Activated B cell treated with CpG ODN at 0.5 μM for 24 hours (primary cell): Measurements from ENCODE around the gene IGF1R. TPM values are rescaled to one million over a fixed set of nuclear protein-coding genes. Genes with fewer than 3 reads are reported as not detected.

Experiments used
- ATAC-seq: fragments of 200-7000 bp; cut with Tn5 transposase; one replicate; pipeline ENCODE4 v1.10.0; 2021; ENCODE audit warnings: low read depth, mild to moderate bottlenecking, moderate library complexity
- CTCF ChIA-PET: fragments of 350-600 bp; sonication (Branson Sonifier 250); formaldehyde crosslinking; loops from one replicate; lab custom pipeline; 2021; ENCODE audit warnings: antibody characterized with exemption; lab: Charles Lee
- POLR2A ChIA-PET: fragments of 350-600 bp; sonication (Branson Sonifier 250); formaldehyde crosslinking; loops from one replicate; lab custom pipeline; 2021; ENCODE audit warnings: antibody characterized with exemption; lab: Charles Lee
- DNase-seq: peaks from one replicate; pipeline ENCODE4 v3.0.0; 2022
- H3K27ac Mint-ChIP-seq: one replicate; pipeline ENCODE4 v1.8.0; 2020; ENCODE audit warnings: mixed read lengths
- H3K27me3 Mint-ChIP-seq: one replicate; pipeline ENCODE4 v1.8.0; 2021; ENCODE audit warnings: mixed read lengths
- H3K36me3 Mint-ChIP-seq: one replicate; pipeline ENCODE4 v1.8.0; 2021; ENCODE audit warnings: low read depth, mixed read lengths
- H3K4me1 Mint-ChIP-seq: one replicate; pipeline ENCODE4 v1.8.0; 2021; ENCODE audit warnings: mixed read lengths
- H3K4me3 Mint-ChIP-seq: one replicate; pipeline ENCODE4 v1.8.0; 2020; ENCODE audit warnings: mild to moderate bottlenecking, mixed read lengths
- H3K9me3 Mint-ChIP-seq: one replicate; pipeline ENCODE4 v1.8.0; 2020; ENCODE audit warnings: mixed read lengths
- CTCF ChIP-seq: fragments of 200-600 bp; IDR thresholded peaks from one replicate; pipeline ENCODE4 v1.8.0; 2022; ENCODE audit warnings: antibody characterized with exemption, mild to moderate bottlenecking
- intact Hi-C: fragments of 100-400 bp; cut with micrococcal nuclease; formaldehyde crosslinking; loops from one replicate; pipeline ENCODE4 v1.15.1; 2024
- total RNA-seq: library from RNA; stranded (reverse); gene quantifications from 2 replicates; pipeline ENCODE4 v1.2.3, GENCODE V29; 2022

Gene IGF1R
- total RNA-seq, 1 donor from 2014 or later, result 6.7 TPM

- intact Hi-C loops, result no loop called here
- H3K4me3 Mint-ChIP-seq, result no peak overlapping the region
- DNase-seq (no peak), ATAC-seq (no peak)
- TF ChIP-seq CTCF, result no peak
- no peaks in the 10 kb centered on the region for H3K9me3 Mint-ChIP-seq
- ChIA-PET CTCF (interaction anchor here (1.7 kb wide), 1 partner anchor 109 kb away, joined by 4 read pairs; no protein-coding TSS in a partner anchor), POLR2A (no interaction called here)
- peaks cover 15% of the 10 kb centered on the region for H3K27me3 Mint-ChIP-seq
- H3K27ac Mint-ChIP-seq, result no peak overlapping the region
- no peaks in the 10 kb centered on the region for H3K36me3 Mint-ChIP-seq
- H3K4me1 Mint-ChIP-seq, result peaks cover 19% of the 10 kb centered on the region
These were observed 124.6 kb downstream of the IGF1R start for GRCh38 chr15:98772895-98773294.

GRCh38 chr15:98773616-98774015 is 125.3 kb downstream of the IGF1R start:
- Mint-ChIP-seq H3K36me3 (no peaks in the 10 kb centered on the region), H3K27me3 (peaks cover 17% of the 10 kb centered on the region), H3K4me3 (no peak overlapping the region), H3K4me1 (peaks cover 19% of the 10 kb centered on the region), H3K9me3 (no peaks in the 10 kb centered on the region), H3K27ac (no peak overlapping the region)
- ChIA-PET POLR2A (no interaction called here), CTCF (interaction anchor here (1.7 kb wide), 1 partner anchor 108 kb away, joined by 4 read pairs; no protein-coding TSS in a partner anchor)
- intact Hi-C loops, result no loop called here
- TF ChIP-seq CTCF, result no peak
- DNase-seq (no peak), ATAC-seq (no peak)

GRCh38 chr15:98774756-98775497 is 126.6 kb downstream of the IGF1R start:
- DNase-seq (no peak), ATAC-seq (no peak)
- H3K4me3 Mint-ChIP-seq, result no peak overlapping the region
- POLR2A ChIA-PET, result no interaction called here
- H3K36me3 Mint-ChIP-seq, result no peaks in the 10 kb centered on the region
- intact Hi-C loops, result loop anchor here (5.0 kb wide), 2 partner anchors 123 to 982 kb away; no protein-coding TSS in a partner anchor
- H3K4me1 Mint-ChIP-seq, result peaks cover 25% of the 10 kb centered on the region
- H3K27ac Mint-ChIP-seq, result no peak overlapping the region
- no peak for TF ChIP-seq CTCF
- H3K9me3 Mint-ChIP-seq, result no peaks in the 10 kb centered on the region
- H3K27me3 Mint-ChIP-seq, result peaks cover 20% of the 10 kb centered on the region
- CTCF ChIA-PET, result no interaction called here

- ChIA-PET POLR2A (interaction anchor here (0.5 kb wide), 1 partner anchor 128 kb away, joined by 3 read pairs; no protein-coding TSS in a partner anchor), CTCF (no interaction called here)
- no peaks in the 10 kb centered on the region for H3K9me3 Mint-ChIP-seq
- peaks cover 25% of the 10 kb centered on the region for H3K4me1 Mint-ChIP-seq
- intact Hi-C loops, result loop anchor here (5.0 kb wide), 2 partner anchors 123 to 982 kb away; no protein-coding TSS in a partner anchor
- no peaks in the 10 kb centered on the region for H3K36me3 Mint-ChIP-seq
- no peak overlapping the region for H3K27ac Mint-ChIP-seq
- DNase-seq, result no peak
- no peak for ATAC-seq
- no peak overlapping the region for H3K4me3 Mint-ChIP-seq
- no peak for TF ChIP-seq CTCF
- peaks cover 20% of the 10 kb centered on the region for H3K27me3 Mint-ChIP-seq
These were observed 127.3 kb downstream of the IGF1R start for GRCh38 chr15:98775498-98776230.
